Thoracic aorta (tissue), 2 donors: ENCODE measurements around the gene ARL2. TPM values are rescaled to one million over a fixed set of nuclear protein-coding genes. Genes with fewer than 3 reads are reported as not detected.

Experiments
- ATAC-seq: fragments of 150-250 bp; one replicate; pipeline ENCODE4 v1.8.0; 2017; ENCODE audit warnings: low read depth; ENCODE audit not compliant: insufficient number of reproducible peaks, low FRiP score
- DNase-seq: peaks from one replicate; pipeline ENCODE4 v3.0.0-alpha.2; 2020; ENCODE audit warnings: low spot score
- H3K27ac ChIP-seq, 2 donors: fragments of 200-600 bp; sonication (generic); 1 replicate in 1 of 2; 2 replicates in 1 of 2; pipeline ENCODE4 v1.5.1; 2016; ENCODE audit warnings: mild to moderate bottlenecking in 2 of 2, moderate library complexity in 2 of 2
- H3K27me3 ChIP-seq: fragments of 200-600 bp; sonication (generic); replicated peaks from 2 replicates; pipeline ENCODE4 v1.6.0; 2016; ENCODE audit warnings: mild to moderate bottlenecking; ENCODE audit not compliant: insufficient read depth
- H3K36me3 ChIP-seq: fragments of 200-600 bp; sonication (generic); one replicate; pipeline ENCODE4 v1.5.1; 2016
- H3K4me1 ChIP-seq, 2 donors: fragments of 200-600 bp; sonication (generic); 1 replicate in 1 of 2; 2 replicates in 1 of 2; pipeline versions ENCODE4 v1.5.1 to v1.6.0; 2016; ENCODE audit warnings: low read depth in 2 of 2, mild to moderate bottlenecking in 1 of 2; ENCODE audit not compliant: control insufficient read depth in 1 of 2
- H3K4me3 ChIP-seq: fragments of 200-600 bp; sonication (generic); 2 replicates; pipeline ENCODE4 v1.5.1; 2016; ENCODE audit warnings: mild to moderate bottlenecking
- H3K9me3 ChIP-seq: fragments of 200-600 bp; sonication (generic); 2 replicates; pipeline ENCODE4 v1.5.1; 2016
- CTCF ChIP-seq: fragments of 200-600 bp; sonication (generic); IDR thresholded peaks from one replicate; pipeline ENCODE4 v1.5.1; 2019; ENCODE audit warnings: antibody characterized with exemption
- total RNA-seq, 2 donors: library from RNA; depleted of rRNA; stranded (reverse); fragments of >200 nt; gene quantifications; one replicate each; pipeline versions ENCODE4 v1.1.0 to v1.2.3, GENCODE V29; 2016

ARL2 gene
- total RNA-seq, 2 donors from 2014 or later, result 85.5 to 197 TPM

DNA sequence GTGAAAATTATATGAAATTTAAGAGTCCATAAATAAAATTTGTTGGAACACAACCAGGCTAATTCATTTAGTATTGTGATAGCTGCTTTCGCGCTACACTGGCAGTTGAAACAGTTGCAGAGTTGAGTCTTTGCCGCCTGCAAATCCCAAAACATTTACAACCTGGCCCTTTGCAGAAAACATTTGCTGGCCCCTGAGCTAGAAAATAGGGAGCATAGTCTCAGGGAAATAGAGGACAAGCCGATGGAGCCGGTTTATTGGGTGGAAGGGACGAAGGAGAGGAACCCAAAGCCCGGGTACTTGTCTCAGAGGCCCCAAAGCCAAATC lies 26.5 kb downstream of the ARL2 start:
- Histone ChIP-seq H3K9me3 (no peaks in the 10 kb centered on the region), H3K36me3 (peaks cover 26% of the 10 kb centered on the region), H3K4me3 (peak overlapping the region; percentile 84), H3K27ac (peak overlapping the region; percentile 87 to 88), H3K4me1 (peaks cover 5 to 16% of the 10 kb centered on the region in 2 donors), H3K27me3 (no peaks in the 10 kb centered on the region)
- DNase-seq (no peak), ATAC-seq (no peak)
- no peak for TF ChIP-seq CTCF

- peaks cover 21% of the 10 kb centered on the region for H3K36me3 ChIP-seq
- no peaks in the 10 kb centered on the region for H3K9me3 ChIP-seq
- peaks cover 5 to 16% of the 10 kb centered on the region in 2 donors for H3K4me1 ChIP-seq
- H3K4me3 ChIP-seq, result peak within 1 kb of the TSS; percentile 84
- DNase-seq (peak; percentile 67), ATAC-seq (peak; percentile 69)
- H3K27ac ChIP-seq, result peak within 1 kb of the TSS; percentile 87 to 88
- no peaks in the 10 kb centered on the region for H3K27me3 ChIP-seq
- TF ChIP-seq CTCF, result no peak
Observed at GRCh38 chr11:65040847-65041622, 27.1 kb downstream of the ARL2 start, which contains the start of gene SAC3D1. Gene SAC3D1, plus strand, starts transcription at chr11:65041210. Its CDS starts 83 bp downstream, at chr11:65041293.

DNA sequence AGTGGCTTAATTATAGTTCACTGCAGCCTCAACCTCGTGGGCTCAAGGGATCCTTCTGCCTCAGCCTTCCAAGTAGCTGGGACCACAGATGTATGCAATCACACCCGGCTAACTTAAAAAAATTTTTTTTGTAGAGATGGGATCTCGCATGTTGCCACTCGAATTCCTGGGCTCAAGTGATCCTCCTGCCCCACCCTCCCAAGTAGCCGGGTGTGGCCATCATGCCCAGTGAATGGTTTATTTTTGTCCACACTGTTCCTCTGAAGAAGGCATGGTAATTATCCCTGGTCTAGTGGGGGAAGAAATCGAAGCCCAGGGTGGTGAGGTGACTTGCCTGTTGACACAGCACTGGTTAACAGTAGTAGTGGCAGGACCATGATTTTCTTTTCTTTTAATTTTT lies 28.9 kb downstream of the ARL2 start:
- H3K9me3 ChIP-seq, result no peaks in the 10 kb centered on the region
- H3K27me3 ChIP-seq, result no peaks in the 10 kb centered on the region
- ATAC-seq (no peak), DNase-seq (no peak)
- H3K4me1 ChIP-seq, result peaks cover 5 to 26% of the 10 kb centered on the region in 2 donors
- H3K27ac ChIP-seq, result no peak overlapping the region
- no peak overlapping the region for H3K4me3 ChIP-seq
- no peak for TF ChIP-seq CTCF
- peaks cover 12% of the 10 kb centered on the region for H3K36me3 ChIP-seq

GRCh38 chr11:65043881-65044501 lies 30.0 kb downstream of the ARL2 start:
- no peak for TF ChIP-seq CTCF
- Histone ChIP-seq H3K27me3 (no peaks in the 10 kb centered on the region), H3K27ac (no peak overlapping the region), H3K36me3 (peaks cover 3% of the 10 kb centered on the region), H3K4me1 (peaks cover 8 to 31% of the 10 kb centered on the region in 2 donors), H3K4me3 (no peak overlapping the region), H3K9me3 (no peaks in the 10 kb centered on the region)
- no peak for ATAC-seq
- no peak for DNase-seq

- Histone ChIP-seq H3K4me3 (no peak overlapping the region), H3K36me3 (no peaks in the 10 kb centered on the region), H3K27me3 (no peaks in the 10 kb centered on the region), H3K9me3 (no peaks in the 10 kb centered on the region), H3K4me1 (peaks cover 8 to 31% of the 10 kb centered on the region in 2 donors), H3K27ac (no peak overlapping the region)
- ATAC-seq (no peak), DNase-seq (no peak)
- no peak for TF ChIP-seq CTCF
Observed at GRCh38 chr11:65045061-65045460, 31.1 kb downstream of the ARL2 start.
